Neural cell (in vitro differentiated cells): Measurements from ENCODE around the gene KNOP1.

Experiments used
- EP300 ChIP-seq: fragments of 450-650 bp; conservative IDR thresholded peaks from 2 replicates; pipeline ENCODE4 v1.6.1; 2014; ENCODE audit warnings: antibody characterized with exemption, mild to moderate bottlenecking, moderate library complexity; ENCODE audit not compliant: poor library complexity, severe bottlenecking
- EZH2 ChIP-seq: fragments of 200-600, 300-800 bp; shearing (Covaris generic), sonication (generic); IDR thresholded peaks from 2 replicates; pipeline ENCODE4 v1.6.1; 2014; ENCODE audit warnings: antibody characterized with exemption, low read length, borderline replicate concordance, mild to moderate bottlenecking; ENCODE audit not compliant: insufficient read depth, poor library complexity, severe bottlenecking
- POLR2AphosphoS5 ChIP-seq: IDR thresholded peaks from 2 replicates; pipeline ENCODE4 v1.6.1; 2012
- RAD21 ChIP-seq: fragments of 450-650 bp; conservative IDR thresholded peaks from 2 replicates; pipeline ENCODE4 v1.6.1; 2014; ENCODE audit warnings: antibody characterized with exemption, mild to moderate bottlenecking, moderate library complexity
- SMC3 ChIP-seq: fragments of 450-650 bp; conservative IDR thresholded peaks from 2 replicates; pipeline ENCODE4 v1.6.1; 2014; ENCODE audit warnings: antibody characterized with exemption, mild to moderate bottlenecking, moderate library complexity; ENCODE audit not compliant: poor library complexity
- TAF1 ChIP-seq: IDR thresholded peaks from 2 replicates; pipeline ENCODE4 v1.6.1; 2012; ENCODE audit warnings: low read depth
- TF ChIP-seq, protein P1 (sequence below): fragments of 450-650 bp; IDR thresholded peaks from 2 replicates; pipeline ENCODE4 v1.5.1; 2014; ENCODE audit warnings: antibody characterized with exemption, mild to moderate bottlenecking, moderate library complexity; ENCODE audit not compliant: poor library complexity, severe bottlenecking

DNA sequence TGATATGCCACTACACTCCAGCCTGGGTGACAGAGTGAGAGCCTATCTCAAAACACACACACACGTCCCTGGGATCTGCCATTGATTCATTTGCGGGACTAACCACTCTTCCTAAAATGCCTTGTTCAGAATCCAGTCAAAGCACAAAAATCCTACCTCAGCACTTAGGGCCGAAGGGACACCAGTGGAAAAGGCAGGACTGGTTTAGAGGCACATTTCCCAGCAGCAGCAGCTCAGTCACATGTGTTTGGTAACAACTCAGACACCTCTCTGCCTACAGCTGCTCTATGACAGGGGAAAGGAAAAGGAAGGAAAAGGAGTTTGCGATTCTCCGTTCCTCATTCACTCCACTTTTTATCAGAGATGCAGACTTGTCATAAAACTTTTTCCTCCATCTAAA, 12.2 kb downstream of the KNOP1 start:
- TF ChIP-seq, protein P1, sequence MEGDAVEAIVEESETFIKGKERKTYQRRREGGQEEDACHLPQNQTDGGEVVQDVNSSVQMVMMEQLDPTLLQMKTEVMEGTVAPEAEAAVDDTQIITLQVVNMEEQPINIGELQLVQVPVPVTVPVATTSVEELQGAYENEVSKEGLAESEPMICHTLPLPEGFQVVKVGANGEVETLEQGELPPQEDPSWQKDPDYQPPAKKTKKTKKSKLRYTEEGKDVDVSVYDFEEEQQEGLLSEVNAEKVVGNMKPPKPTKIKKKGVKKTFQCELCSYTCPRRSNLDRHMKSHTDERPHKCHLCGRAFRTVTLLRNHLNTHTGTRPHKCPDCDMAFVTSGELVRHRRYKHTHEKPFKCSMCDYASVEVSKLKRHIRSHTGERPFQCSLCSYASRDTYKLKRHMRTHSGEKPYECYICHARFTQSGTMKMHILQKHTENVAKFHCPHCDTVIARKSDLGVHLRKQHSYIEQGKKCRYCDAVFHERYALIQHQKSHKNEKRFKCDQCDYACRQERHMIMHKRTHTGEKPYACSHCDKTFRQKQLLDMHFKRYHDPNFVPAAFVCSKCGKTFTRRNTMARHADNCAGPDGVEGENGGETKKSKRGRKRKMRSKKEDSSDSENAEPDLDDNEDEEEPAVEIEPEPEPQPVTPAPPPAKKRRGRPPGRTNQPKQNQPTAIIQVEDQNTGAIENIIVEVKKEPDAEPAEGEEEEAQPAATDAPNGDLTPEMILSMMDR: no peak
- TF ChIP-seq RAD21 (no peak), SMC3 (no peak), EP300 (no peak), EZH2 (no peak), POLR2AphosphoS5 (no peak), TAF1 (no peak)
